Glutamatergic neuron (in vitro differentiated cells): ENCODE results near the gene S1PR5. TPM values are rescaled to one million over a fixed set of nuclear protein-coding genes. Genes with fewer than 3 reads are reported as not detected.

Source experiments
- DNase-seq: peaks from one replicate; pipeline ENCODE4 v3.0.0; 2022
- H3K27ac Mint-ChIP-seq: one replicate; pipeline ENCODE4 v1.8.0; 2020; ENCODE audit warnings: mild to moderate bottlenecking, mixed read lengths, inconsistent platforms; ENCODE audit not compliant: unreplicated experiment
- H3K27me3 Mint-ChIP-seq: one replicate; pipeline ENCODE4 v1.8.0; 2020; ENCODE audit warnings: mild to moderate bottlenecking, moderate library complexity, mixed read lengths, inconsistent platforms; ENCODE audit not compliant: unreplicated experiment
- H3K36me3 Mint-ChIP-seq: one replicate; pipeline ENCODE4 v1.8.0; 2020; ENCODE audit warnings: mild to moderate bottlenecking, mixed read lengths, inconsistent platforms; ENCODE audit not compliant: unreplicated experiment
- H3K4me1 Mint-ChIP-seq: one replicate; pipeline ENCODE4 v1.8.0; 2020; ENCODE audit warnings: mild to moderate bottlenecking, low read depth, mixed read lengths, inconsistent platforms; ENCODE audit not compliant: unreplicated experiment
- H3K4me3 Mint-ChIP-seq: one replicate; pipeline ENCODE4 v1.8.0; 2020; ENCODE audit warnings: mild to moderate bottlenecking, mixed read lengths, inconsistent platforms; ENCODE audit not compliant: unreplicated experiment
- H3K9me3 Mint-ChIP-seq: one replicate; pipeline ENCODE4 v1.8.0; 2020; ENCODE audit warnings: mild to moderate bottlenecking, moderate library complexity, mixed read lengths, inconsistent platforms; ENCODE audit not compliant: unreplicated experiment
- microRNA-seq: library from miRNA; unstranded; fragments of <30 nt; microRNA quantifications from one replicate; pipeline ENCODE4, GENCODE V29; 2020; ENCODE audit not compliant: unreplicated experiment
- total RNA-seq: library from RNA; stranded (reverse); fragmentation: NEBNext Ultra II Directional; extraction: Animal tissue kit (Norgen Biotek cat#: 25700); gene quantifications from one replicate; pipeline ENCODE4 v1.2.1, GENCODE V29; 2021; ENCODE audit not compliant: unreplicated experiment
- TF ChIP-seq, protein P1 (sequence below): fragments of 200-600 bp; sonication (generic); IDR thresholded peaks from one replicate; pipeline ENCODE4 v1.5.0; 2021; ENCODE audit not compliant: partially characterized antibody, unreplicated experiment

The S1PR5 gene
- total RNA-seq, 1 donor from 2014 or later: not detected

- no peaks in the 10 kb centered on the region for H3K36me3 Mint-ChIP-seq
- H3K27ac Mint-ChIP-seq: no peak overlapping the region
- H3K9me3 Mint-ChIP-seq: peaks cover 5% of the 10 kb centered on the region
- TF ChIP-seq, protein P1, sequence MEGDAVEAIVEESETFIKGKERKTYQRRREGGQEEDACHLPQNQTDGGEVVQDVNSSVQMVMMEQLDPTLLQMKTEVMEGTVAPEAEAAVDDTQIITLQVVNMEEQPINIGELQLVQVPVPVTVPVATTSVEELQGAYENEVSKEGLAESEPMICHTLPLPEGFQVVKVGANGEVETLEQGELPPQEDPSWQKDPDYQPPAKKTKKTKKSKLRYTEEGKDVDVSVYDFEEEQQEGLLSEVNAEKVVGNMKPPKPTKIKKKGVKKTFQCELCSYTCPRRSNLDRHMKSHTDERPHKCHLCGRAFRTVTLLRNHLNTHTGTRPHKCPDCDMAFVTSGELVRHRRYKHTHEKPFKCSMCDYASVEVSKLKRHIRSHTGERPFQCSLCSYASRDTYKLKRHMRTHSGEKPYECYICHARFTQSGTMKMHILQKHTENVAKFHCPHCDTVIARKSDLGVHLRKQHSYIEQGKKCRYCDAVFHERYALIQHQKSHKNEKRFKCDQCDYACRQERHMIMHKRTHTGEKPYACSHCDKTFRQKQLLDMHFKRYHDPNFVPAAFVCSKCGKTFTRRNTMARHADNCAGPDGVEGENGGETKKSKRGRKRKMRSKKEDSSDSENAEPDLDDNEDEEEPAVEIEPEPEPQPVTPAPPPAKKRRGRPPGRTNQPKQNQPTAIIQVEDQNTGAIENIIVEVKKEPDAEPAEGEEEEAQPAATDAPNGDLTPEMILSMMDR: no peak
- no peak for DNase-seq
- no peaks in the 10 kb centered on the region for H3K4me1 Mint-ChIP-seq
- peaks cover 4% of the 10 kb centered on the region for H3K27me3 Mint-ChIP-seq
- H3K4me3 Mint-ChIP-seq: no peak overlapping the region
Measured at GRCh38 chr19:10468133-10468532, 49.1 kb downstream of the S1PR5 start.

- no peak for DNase-seq
- Mint-ChIP-seq H3K27ac (no peak overlapping the region), H3K4me1 (no peaks in the 10 kb centered on the region)
Measured at GRCh38 chr19:10467104-10467706, 50.0 kb downstream of the S1PR5 start.

GRCh38 chr19:10464456-10464855 lies 52.8 kb downstream of the S1PR5 start:
- DNase-seq: no peak
- Mint-ChIP-seq H3K36me3 (no peaks in the 10 kb centered on the region), H3K27me3 (peaks cover 5% of the 10 kb centered on the region), H3K9me3 (peaks cover 7% of the 10 kb centered on the region), H3K4me1 (no peaks in the 10 kb centered on the region), H3K27ac (no peak overlapping the region), H3K4me3 (no peak overlapping the region)
- TF ChIP-seq, protein P1: no peak

More at GRCh38 chr19:10467104-10467706, 50.0 kb downstream of the S1PR5 start:
- Mint-ChIP-seq H3K27me3 (peaks cover 3% of the 10 kb centered on the region), H3K4me3 (no peak overlapping the region), H3K9me3 (peaks cover 5% of the 10 kb centered on the region), H3K36me3 (no peaks in the 10 kb centered on the region)
- TF ChIP-seq, protein P1: no peak

Small RNAs within 50 kb of the gene (microRNA-seq; reads per million reads assigned to microRNA genes)
- 0.41 reads per million for gene MIR1238

Other genes starting within 250 kb of the S1PR5 start
- not detected for gene ICAM1, start 246.3 kb downstream of the S1PR5 start, total RNA-seq
- gene ICAM4, start 230.5 kb downstream of the S1PR5 start, total RNA-seq: not detected
- 3.6 TPM for gene ICAM5, start 227.5 kb downstream of the S1PR5 start, total RNA-seq
- gene ZGLP1, start 207.6 kb downstream of the S1PR5 start, total RNA-seq: 9.4 TPM
- gene FDX2, start 201.4 kb downstream of the S1PR5 start, total RNA-seq: 16.0 TPM
- 24.8 TPM for gene RAVER1, start 183.9 kb downstream of the S1PR5 start, total RNA-seq
- gene ICAM3, start 177.8 kb downstream of the S1PR5 start, total RNA-seq: 2.0 TPM
- 90.4 TPM for gene TYK2, start 136.9 kb downstream of the S1PR5 start, total RNA-seq
- 128 TPM for gene CDC37, start 113.9 kb downstream of the S1PR5 start, total RNA-seq
- gene PDE4A, start 96.9 kb downstream of the S1PR5 start, total RNA-seq: 5.7 TPM
- gene KEAP1, start 14.1 kb downstream of the S1PR5 start, total RNA-seq: 44.1 TPM
- 56.1 TPM for gene ATG4D, start 26.5 kb upstream of the S1PR5 start, total RNA-seq
- 24.1 TPM for gene KRI1, start 48.6 kb upstream of the S1PR5 start, total RNA-seq
- gene CDKN2D, start 51.5 kb upstream of the S1PR5 start, total RNA-seq: 68.3 TPM
- 1.2 TPM for gene AP1M2, start 69.9 kb upstream of the S1PR5 start, total RNA-seq
- gene SLC44A2, start 108.1 kb upstream of the S1PR5 start, total RNA-seq: 129 TPM
- 536 TPM for gene ILF3, start 136.9 kb upstream of the S1PR5 start, total RNA-seq
- 35.1 TPM for gene QTRT1, start 184.0 kb upstream of the S1PR5 start, total RNA-seq
- gene DNM2, start 200.6 kb upstream of the S1PR5 start, total RNA-seq: 227 TPM